Brain microvascular endothelial cell (primary cell): ENCODE data around the gene MACROD2.

Source experiments
- DNase-seq: peaks from one replicate; pipeline ENCODE4 v3.0.0-alpha.2; 2020
- H3K27ac ChIP-seq: fragments of 250-450 bp; sonication (Bioruptor Pico); 2 replicates; pipeline ENCODE4 v1.5.1; 2020; ENCODE audit warnings: mild to moderate bottlenecking, moderate library complexity
- H3K27me3 ChIP-seq: fragments of 250-450 bp; sonication (Bioruptor Pico); replicated peaks from 2 replicates; pipeline ENCODE4 v1.5.1; 2020; ENCODE audit warnings: mild to moderate bottlenecking
- H3K36me3 ChIP-seq: fragments of 250-450 bp; sonication (Bioruptor Pico); replicated peaks from 2 replicates; pipeline ENCODE4 v1.5.1; 2020; ENCODE audit warnings: mild to moderate bottlenecking
- H3K4me3 ChIP-seq: 2 replicates; pipeline ENCODE4 v1.5.1; 2011; ENCODE audit warnings: low read depth, mild to moderate bottlenecking, control low read depth, low read length, moderate library complexity
- in situ Hi-C: cut with HindIII; loops from 2 replicates; pipeline ENCODE4 v1.10.0; 2017; ENCODE audit warnings: low sequenced_read_pairs, low pct_ligation_motif_present
- TF ChIP-seq, protein P1 (sequence below): IDR thresholded peaks from 2 replicates; pipeline ENCODE4 v1.5.1; 2011; ENCODE audit warnings: low read depth, mild to moderate bottlenecking, moderate library complexity, low read length, control low read depth, inconsistent platforms; ENCODE audit errors: missing control alignments

Gene MACROD2

DNA sequence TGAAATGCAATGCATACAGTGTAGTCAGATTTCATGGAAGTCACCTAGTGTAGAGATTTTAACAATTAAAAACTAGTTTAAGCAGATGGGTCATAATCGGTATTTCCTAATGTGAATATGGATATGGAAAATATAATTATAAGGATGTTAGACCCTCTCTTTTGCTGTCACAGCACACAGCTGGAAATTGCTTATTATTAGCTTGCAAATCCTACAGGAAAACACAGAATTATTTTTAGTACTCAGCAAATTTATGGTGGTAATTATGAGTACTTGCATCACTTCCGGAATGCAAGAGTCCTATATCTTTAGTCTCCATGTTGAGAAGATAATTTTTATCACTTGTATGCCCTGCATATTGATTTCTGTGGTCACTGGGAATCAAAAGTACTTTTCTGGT lies 1584.4 kb downstream of the MACROD2 start:
- no peak for DNase-seq
- no peak overlapping the region for H3K27ac ChIP-seq
- H3K27me3 ChIP-seq = no peaks in the 10 kb centered on the region
- in situ Hi-C loops = no loop called here
- TF ChIP-seq, protein P1, sequence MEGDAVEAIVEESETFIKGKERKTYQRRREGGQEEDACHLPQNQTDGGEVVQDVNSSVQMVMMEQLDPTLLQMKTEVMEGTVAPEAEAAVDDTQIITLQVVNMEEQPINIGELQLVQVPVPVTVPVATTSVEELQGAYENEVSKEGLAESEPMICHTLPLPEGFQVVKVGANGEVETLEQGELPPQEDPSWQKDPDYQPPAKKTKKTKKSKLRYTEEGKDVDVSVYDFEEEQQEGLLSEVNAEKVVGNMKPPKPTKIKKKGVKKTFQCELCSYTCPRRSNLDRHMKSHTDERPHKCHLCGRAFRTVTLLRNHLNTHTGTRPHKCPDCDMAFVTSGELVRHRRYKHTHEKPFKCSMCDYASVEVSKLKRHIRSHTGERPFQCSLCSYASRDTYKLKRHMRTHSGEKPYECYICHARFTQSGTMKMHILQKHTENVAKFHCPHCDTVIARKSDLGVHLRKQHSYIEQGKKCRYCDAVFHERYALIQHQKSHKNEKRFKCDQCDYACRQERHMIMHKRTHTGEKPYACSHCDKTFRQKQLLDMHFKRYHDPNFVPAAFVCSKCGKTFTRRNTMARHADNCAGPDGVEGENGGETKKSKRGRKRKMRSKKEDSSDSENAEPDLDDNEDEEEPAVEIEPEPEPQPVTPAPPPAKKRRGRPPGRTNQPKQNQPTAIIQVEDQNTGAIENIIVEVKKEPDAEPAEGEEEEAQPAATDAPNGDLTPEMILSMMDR = no peak
- H3K4me3 ChIP-seq = no peak overlapping the region
- H3K36me3 ChIP-seq = no peaks in the 10 kb centered on the region

DNA sequence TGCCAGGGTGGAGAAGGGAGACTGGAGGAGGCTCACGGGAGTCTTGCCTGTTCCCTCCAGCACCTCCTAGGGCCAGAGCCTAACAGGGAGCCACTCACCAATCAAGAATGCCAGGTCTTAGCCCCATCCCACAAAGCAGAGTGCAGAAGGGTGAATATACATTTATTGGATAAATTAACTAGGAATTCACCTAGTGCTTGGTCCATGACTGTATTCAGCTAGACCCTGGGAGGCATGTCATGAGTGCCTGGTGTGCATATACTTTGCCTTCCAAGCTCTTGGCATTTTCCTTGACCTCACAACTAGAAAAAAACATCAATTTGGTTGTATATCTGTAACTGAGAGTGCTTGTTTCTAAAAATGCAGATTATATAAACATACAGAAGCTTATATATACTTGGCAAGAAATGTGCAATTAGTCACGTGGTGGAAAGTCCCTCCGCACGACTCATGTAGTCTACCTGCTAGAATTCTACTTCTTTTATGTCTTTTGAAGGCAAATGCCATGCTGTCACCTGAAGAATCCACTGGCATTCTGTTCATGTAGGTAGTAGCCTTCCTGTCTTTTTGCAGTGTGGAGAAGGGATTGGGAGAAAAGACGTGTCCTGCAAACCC lies 1586.9 kb downstream of the MACROD2 start:
- in situ Hi-C loops = no loop called here
- TF ChIP-seq, protein P1 = no peak
- Histone ChIP-seq H3K27ac (no peak overlapping the region), H3K27me3 (no peaks in the 10 kb centered on the region), H3K36me3 (no peaks in the 10 kb centered on the region), H3K4me3 (no peak overlapping the region)
- no peak for DNase-seq

DNA sequence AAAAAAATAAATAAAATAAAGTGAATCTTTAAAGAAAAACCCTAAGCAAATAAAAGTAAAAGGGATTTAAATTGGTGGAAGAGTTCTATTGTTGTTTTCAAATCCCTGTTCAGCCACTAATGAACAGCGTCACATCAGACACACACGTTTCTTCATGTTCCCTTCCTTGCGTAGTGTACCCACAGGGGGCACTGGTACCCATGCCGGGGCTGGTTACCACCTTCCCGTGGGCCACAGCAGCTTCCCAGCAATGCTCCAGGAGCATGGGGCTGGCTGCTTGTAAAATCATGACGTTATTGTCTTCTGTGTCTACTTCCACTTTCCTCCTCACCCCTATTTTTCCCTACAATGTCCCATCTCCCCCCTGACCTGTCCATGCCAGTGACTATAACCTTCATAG lies 1589.2 kb downstream of the MACROD2 start:
- TF ChIP-seq, protein P1 = no peak
- H3K27me3 ChIP-seq = no peaks in the 10 kb centered on the region
- no peak overlapping the region for H3K4me3 ChIP-seq
- no peak for DNase-seq
- H3K36me3 ChIP-seq = no peaks in the 10 kb centered on the region
- in situ Hi-C loops = no loop called here
- no peak overlapping the region for H3K27ac ChIP-seq

DNA sequence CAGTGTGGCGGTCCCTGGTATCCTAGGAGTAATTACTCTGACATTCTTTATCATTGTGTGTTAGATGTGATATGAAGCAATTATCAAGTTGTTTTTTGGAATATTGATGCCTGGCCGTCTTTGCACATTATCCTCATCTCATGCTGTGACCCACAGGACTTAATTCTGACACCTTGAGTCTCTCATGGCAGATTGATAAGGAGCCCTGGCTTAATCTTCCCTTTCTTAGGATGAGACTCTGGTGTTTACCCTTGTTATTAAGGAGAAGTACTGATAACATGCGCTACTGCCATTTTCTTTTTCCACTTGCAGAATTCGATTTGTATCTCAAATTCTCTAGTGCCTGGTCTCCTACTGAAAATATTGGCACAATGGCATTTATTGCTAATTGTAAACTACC lies 1597.8 kb downstream of the MACROD2 start:
- H3K27me3 ChIP-seq = no peaks in the 10 kb centered on the region
- H3K4me3 ChIP-seq = no peak overlapping the region
- in situ Hi-C loops = no loop called here
- no peaks in the 10 kb centered on the region for H3K36me3 ChIP-seq
- TF ChIP-seq, protein P1 = no peak
- no peak overlapping the region for H3K27ac ChIP-seq
- DNase-seq = no peak

DNA sequence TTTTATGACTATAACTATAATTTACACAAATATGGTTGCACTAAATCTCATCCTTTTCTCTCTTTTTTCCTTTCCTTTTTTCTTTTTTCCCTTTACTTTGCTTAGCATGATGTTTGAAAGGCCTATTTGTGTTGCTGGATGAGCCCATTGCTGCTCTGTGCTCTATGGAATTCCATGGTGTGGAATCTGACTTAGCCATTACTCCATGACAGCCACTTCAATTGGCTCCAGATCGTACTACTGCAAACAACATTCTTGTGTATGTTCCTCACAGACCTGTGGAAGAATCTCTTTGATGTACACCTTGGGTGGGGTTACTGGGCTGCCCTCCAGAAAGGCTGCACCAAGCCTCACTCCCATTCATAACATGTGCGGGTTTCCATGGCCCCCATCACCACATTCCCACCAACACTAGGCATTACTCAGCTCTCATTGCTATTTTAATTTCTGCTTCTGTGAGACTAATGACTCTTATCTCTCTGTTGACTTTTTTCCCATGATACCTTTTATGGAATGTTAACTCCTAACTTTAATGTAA lies 1598.9 kb downstream of the MACROD2 start:
- H3K27me3 ChIP-seq = no peaks in the 10 kb centered on the region
- no peaks in the 10 kb centered on the region for H3K36me3 ChIP-seq
- H3K27ac ChIP-seq = no peak overlapping the region
- in situ Hi-C loops = no loop called here
- no peak overlapping the region for H3K4me3 ChIP-seq
- DNase-seq = no peak
- TF ChIP-seq, protein P1 = no peak
